PFSK-1 (cell line): Measurements from ENCODE around the gene THSD7B.

Source experiments
- POLR2AphosphoS5 ChIP-seq: IDR thresholded peaks from 2 replicates; pipeline ENCODE4 v1.6.1; 2012; ENCODE audit warnings: low read depth, mild to moderate bottlenecking, control low read depth, low read length, moderate library complexity
- SIN3A ChIP-seq: IDR thresholded peaks from 2 replicates; pipeline ENCODE4 v1.6.1; 2012; ENCODE audit warnings: mild to moderate bottlenecking, low read length, moderate library complexity, borderline replicate concordance; ENCODE audit not compliant: insufficient read depth
- TAF1 ChIP-seq: IDR thresholded peaks from 2 replicates; pipeline ENCODE4 v1.6.1; 2012; ENCODE audit warnings: low read length, control low read depth, borderline replicate concordance; ENCODE audit not compliant: insufficient read depth
- TF ChIP-seq, protein P1 (sequence below), 2 experiments: IDR thresholded peaks; 2 replicates each; pipeline versions ENCODE4 v1.6.1 to v1.8.0; 2011 to 2012; ENCODE audit warnings: low read depth in 2 of 2, low read length in 2 of 2, control low read depth in 1 of 2, inconsistent platforms in 1 of 2, mild to moderate bottlenecking in 1 of 2, moderate library complexity in 1 of 2; ENCODE audit not compliant: insufficient read depth in 1 of 2

DNA sequence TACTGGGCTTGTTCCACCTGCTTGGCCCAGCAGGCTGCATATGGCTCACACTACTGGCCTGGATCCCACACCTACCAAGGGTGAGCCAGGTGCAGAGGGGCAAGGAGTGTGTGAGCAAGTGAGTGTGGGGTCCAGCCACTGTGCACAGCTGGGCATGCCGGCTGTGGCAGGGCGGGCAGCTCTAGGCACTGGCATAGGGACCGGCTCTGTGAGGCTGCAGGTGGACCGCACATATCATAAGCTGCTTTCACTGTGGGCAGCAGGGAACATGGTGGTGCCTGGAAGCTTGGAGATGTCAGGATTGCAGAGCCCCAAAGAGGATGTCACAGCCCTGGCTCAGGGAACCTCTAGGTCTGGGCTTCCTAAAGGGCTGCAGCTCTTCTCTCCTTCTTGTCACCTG, 154.3 kb downstream of the THSD7B start:
- TF ChIP-seq SIN3A (no peak), POLR2AphosphoS5 (no peak), TAF1 (no peak)
- TF ChIP-seq, protein P1, sequence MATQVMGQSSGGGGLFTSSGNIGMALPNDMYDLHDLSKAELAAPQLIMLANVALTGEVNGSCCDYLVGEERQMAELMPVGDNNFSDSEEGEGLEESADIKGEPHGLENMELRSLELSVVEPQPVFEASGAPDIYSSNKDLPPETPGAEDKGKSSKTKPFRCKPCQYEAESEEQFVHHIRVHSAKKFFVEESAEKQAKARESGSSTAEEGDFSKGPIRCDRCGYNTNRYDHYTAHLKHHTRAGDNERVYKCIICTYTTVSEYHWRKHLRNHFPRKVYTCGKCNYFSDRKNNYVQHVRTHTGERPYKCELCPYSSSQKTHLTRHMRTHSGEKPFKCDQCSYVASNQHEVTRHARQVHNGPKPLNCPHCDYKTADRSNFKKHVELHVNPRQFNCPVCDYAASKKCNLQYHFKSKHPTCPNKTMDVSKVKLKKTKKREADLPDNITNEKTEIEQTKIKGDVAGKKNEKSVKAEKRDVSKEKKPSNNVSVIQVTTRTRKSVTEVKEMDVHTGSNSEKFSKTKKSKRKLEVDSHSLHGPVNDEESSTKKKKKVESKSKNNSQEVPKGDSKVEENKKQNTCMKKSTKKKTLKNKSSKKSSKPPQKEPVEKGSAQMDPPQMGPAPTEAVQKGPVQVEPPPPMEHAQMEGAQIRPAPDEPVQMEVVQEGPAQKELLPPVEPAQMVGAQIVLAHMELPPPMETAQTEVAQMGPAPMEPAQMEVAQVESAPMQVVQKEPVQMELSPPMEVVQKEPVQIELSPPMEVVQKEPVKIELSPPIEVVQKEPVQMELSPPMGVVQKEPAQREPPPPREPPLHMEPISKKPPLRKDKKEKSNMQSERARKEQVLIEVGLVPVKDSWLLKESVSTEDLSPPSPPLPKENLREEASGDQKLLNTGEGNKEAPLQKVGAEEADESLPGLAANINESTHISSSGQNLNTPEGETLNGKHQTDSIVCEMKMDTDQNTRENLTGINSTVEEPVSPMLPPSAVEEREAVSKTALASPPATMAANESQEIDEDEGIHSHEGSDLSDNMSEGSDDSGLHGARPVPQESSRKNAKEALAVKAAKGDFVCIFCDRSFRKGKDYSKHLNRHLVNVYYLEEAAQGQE (IDR thresholded peaks at IDR 0.05; ENCODE audit: insufficient read depth in 1 of 2, low read depth in 2 of 2, low read length in 2 of 2) = no peak
